Esophagus squamous epithelium (tissue), 5 donors: Measurements from ENCODE around the gene ZNF761. TPM values are rescaled to one million over a fixed set of nuclear protein-coding genes. Genes with fewer than 3 reads are reported as not detected.
A peak's percentile ranks its signal among the peaks of the same experiment; 100 is the strongest.
"Not testable (repeated sequence)": the region's sequence is repeated elsewhere in the genome, so short reads cannot be mapped to it uniquely, and the experiment has no call there.

Experiments used
- DNase-seq: peaks from one replicate; lab custom pipeline; 2025; lab: John Stamatoyannopoulos, UW
- H3K27ac ChIP-seq, 4 donors: fragments of 200-600 bp; sonication (generic); one replicate each; pipeline ENCODE4 v1.5.1; 2016 to 2019; ENCODE audit warnings: mild to moderate bottlenecking in 1 of 4
- H3K27me3 ChIP-seq, 4 donors: fragments of 200-600 bp; sonication (generic); 1 replicate in 3 of 4; 2 replicates in 1 of 4; pipeline versions ENCODE4 v1.5.1 to v1.6.0; 2017 to 2021; ENCODE audit warnings: antibody characterized with exemption in 1 of 4
- H3K36me3 ChIP-seq, 3 donors: fragments of 200-600 bp; sonication (generic); one replicate each; pipeline ENCODE4 v1.5.1; 2016 to 2019
- H3K4me1 ChIP-seq, 3 donors: fragments of 200-600 bp; sonication (generic); one replicate each; pipeline ENCODE4 v1.5.1; 2017 to 2019
- H3K4me3 ChIP-seq, 4 donors: fragments of 200-600 bp; sonication (generic); 1 replicate in 3 of 4; 2 replicates in 1 of 4; pipeline ENCODE4 v1.5.1; 2016 to 2019; ENCODE audit warnings: mild to moderate bottlenecking in 2 of 4, moderate library complexity in 1 of 4
- H3K9me3 ChIP-seq, 3 donors: fragments of 200-600 bp; sonication (generic); one replicate each; pipeline ENCODE4 v1.5.1; 2016 to 2019
- POLR2A ChIP-seq, 4 donors: fragments of 450-650 bp; IDR thresholded peaks; one replicate each; pipeline ENCODE4 v1.6.1; 2017; ENCODE audit warnings: antibody characterized with exemption in 4 of 4, mild to moderate bottlenecking in 4 of 4, moderate library complexity in 3 of 4
- WGBS, 2 donors: methylation state at CpG; one replicate each; pipeline ENCODE4 v1.1.5; 2018; 5-methylcytosine and 5-hydroxymethylcytosine counted together
- intact Hi-C: fragments of 100-400 bp; cut with DNase I; formaldehyde crosslinking; loops from one replicate; pipeline ENCODE4 v1.15.0; 2022
- total RNA-seq, 4 donors: library from RNA; depleted of rRNA; stranded (reverse); fragments of >200 nt; gene quantifications; one replicate each; pipeline ENCODE4 v1.1.0, GENCODE V29; 2016
- TF ChIP-seq, protein P1 (sequence below), 6 experiments: fragments of 450-650 bp in 4 of 6; fragments of 200-600 bp in 2 of 6; sonication (generic) in 2 of 6; IDR thresholded peaks; one replicate each; pipeline ENCODE4 v1.5.1; 2016 to 2019; ENCODE audit warnings: antibody characterized with exemption in 6 of 6, mild to moderate bottlenecking in 4 of 6, moderate library complexity in 4 of 6
- donor health status: DM: yes; HTN: yes; CAD: no.

Gene ZNF761
- total RNA-seq, 4 donors from 2014 or later = 3.2 to 11.8 (median 5.0) TPM

- H3K9me3 ChIP-seq = peaks cover 0 to 84% (median 54%) of the 10 kb centered on the region in 3 donors
- intact Hi-C loops = no loop called here
- peaks cover 11 to 45% (median 13%) of the 10 kb centered on the region in 3 donors for H3K36me3 ChIP-seq
- no peak overlapping the region for H3K27ac ChIP-seq
- H3K27me3 ChIP-seq = no peaks in the 10 kb centered on the region
- no peak for DNase-seq
- H3K4me3 ChIP-seq = no peak overlapping the region
- H3K4me1 ChIP-seq = no peaks in the 10 kb centered on the region
- 80 to 84% methylated on average over 7 of the region's 7 CpGs for WGBS, 2 donors
- TF ChIP-seq, protein P1, sequence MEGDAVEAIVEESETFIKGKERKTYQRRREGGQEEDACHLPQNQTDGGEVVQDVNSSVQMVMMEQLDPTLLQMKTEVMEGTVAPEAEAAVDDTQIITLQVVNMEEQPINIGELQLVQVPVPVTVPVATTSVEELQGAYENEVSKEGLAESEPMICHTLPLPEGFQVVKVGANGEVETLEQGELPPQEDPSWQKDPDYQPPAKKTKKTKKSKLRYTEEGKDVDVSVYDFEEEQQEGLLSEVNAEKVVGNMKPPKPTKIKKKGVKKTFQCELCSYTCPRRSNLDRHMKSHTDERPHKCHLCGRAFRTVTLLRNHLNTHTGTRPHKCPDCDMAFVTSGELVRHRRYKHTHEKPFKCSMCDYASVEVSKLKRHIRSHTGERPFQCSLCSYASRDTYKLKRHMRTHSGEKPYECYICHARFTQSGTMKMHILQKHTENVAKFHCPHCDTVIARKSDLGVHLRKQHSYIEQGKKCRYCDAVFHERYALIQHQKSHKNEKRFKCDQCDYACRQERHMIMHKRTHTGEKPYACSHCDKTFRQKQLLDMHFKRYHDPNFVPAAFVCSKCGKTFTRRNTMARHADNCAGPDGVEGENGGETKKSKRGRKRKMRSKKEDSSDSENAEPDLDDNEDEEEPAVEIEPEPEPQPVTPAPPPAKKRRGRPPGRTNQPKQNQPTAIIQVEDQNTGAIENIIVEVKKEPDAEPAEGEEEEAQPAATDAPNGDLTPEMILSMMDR (IDR thresholded peaks at IDR 0.05) = no peak
- no peak for TF ChIP-seq POLR2A (IDR thresholded peaks at IDR 0.05)
Measured at GRCh38 chr19:53409505-53410204, 22.1 kb upstream of the ZNF761 start.

DNA sequence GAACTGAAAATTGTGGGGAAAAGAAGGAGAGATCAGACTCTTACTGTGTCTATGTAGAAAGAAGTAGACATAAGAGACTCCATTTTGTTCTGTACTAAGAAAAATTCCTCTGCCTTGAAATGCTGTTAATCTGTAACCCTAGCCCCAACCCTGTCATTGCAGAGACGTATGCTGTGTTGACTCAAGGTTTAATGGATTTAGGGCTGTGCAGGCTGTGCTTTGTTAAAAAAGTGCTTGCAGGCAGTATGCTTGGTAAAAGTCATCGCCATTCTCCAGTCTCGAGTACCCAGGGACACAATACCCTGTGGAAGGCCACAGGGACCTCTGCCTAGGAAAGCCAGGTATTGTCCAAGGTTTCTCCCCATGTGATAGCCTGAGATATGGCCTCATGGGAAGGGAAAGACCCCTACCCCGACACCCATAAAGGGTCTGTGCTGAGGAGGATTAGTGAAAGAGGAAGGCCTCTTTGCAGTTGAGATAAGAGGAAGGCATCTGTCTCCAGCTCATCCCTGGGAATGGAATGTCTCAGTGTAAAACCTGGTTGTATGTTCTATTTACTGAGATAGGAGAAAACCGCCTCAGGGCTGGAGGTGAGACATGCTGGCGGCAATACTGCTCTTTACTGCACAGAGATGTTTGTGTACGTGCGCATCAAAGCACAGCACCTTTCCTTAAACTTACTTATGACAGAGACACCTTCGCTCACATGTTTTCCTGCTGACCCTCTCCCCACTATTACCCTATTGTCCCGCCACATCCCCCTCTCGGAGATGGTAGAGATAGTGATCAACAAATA, 11.1 kb upstream of the ZNF761 start:
- H3K9me3 ChIP-seq = peaks cover 0 to 30% (median 13%) of the 10 kb centered on the region in 3 donors
- H3K4me1 ChIP-seq, H3K36me3 ChIP-seq, H3K4me3 ChIP-seq, intact Hi-C loops, H3K27ac ChIP-seq, H3K27me3 ChIP-seq, DNase-seq: not testable (repeated sequence)
- whole genome bisulfite sequencing, 2 donors = 58 to 59% methylated on average over 9 to 10 of the region's 11 CpGs

GRCh38 chr19:53422551-53422950, 9.2 kb upstream of the ZNF761 start:
- 81 to 83% methylated on average over 5 of the region's 5 CpGs for WGBS, 2 donors
- no peak for DNase-seq
- no peak overlapping the region for H3K27ac ChIP-seq
- H3K27me3 ChIP-seq = no peaks in the 10 kb centered on the region
- no peak overlapping the region for H3K4me3 ChIP-seq
- H3K36me3 ChIP-seq = no peaks in the 10 kb centered on the region
- peaks cover 0 to 17% (median 7%) of the 10 kb centered on the region in 3 donors for H3K9me3 ChIP-seq
- peaks cover 0 to 9% (median 0%) of the 10 kb centered on the region in 3 donors for H3K4me1 ChIP-seq
- TF ChIP-seq POLR2A (IDR thresholded peaks at IDR 0.05) = no peak
- TF ChIP-seq, protein P1 (IDR thresholded peaks at IDR 0.05) = no peak
- intact Hi-C loops = no loop called here

- H3K9me3 ChIP-seq = peaks cover 0 to 11% (median 4%) of the 10 kb centered on the region in 3 donors
- H3K4me1 ChIP-seq, DNase-seq, H3K27me3 ChIP-seq, H3K27ac ChIP-seq, intact Hi-C loops, H3K36me3 ChIP-seq, H3K4me3 ChIP-seq: not testable (repeated sequence)
- WGBS, 2 donors = 17% methylated on average over 1 of the region's 13 CpGs; no CpG with 5 or more reads in 1 of the 2 donors
Measured at GRCh38 chr19:53423074-53423473, 8.7 kb upstream of the ZNF761 start.

GRCh38 chr19:53423680-53424079, 8.1 kb upstream of the ZNF761 start:
- intact Hi-C loops, H3K27me3 ChIP-seq, H3K36me3 ChIP-seq, H3K4me3 ChIP-seq, H3K4me1 ChIP-seq, DNase-seq, H3K9me3 ChIP-seq, H3K27ac ChIP-seq: not testable (repeated sequence)
- 55 to 71% methylated on average over 6 of the region's 8 CpGs for WGBS, 2 donors

- intact Hi-C loops = no loop called here
- TF ChIP-seq, protein P1 (IDR thresholded peaks at IDR 0.05) = peak in 5 of 6 experiments; percentile 55 to 72 (median 59)
- TF ChIP-seq POLR2A (IDR thresholded peaks at IDR 0.05) = no peak
- 32 to 36% methylated on average over 6 to 9 of the region's 9 CpGs for WGBS, 2 donors
Measured at GRCh38 chr19:53424968-53425597, 6.7 kb upstream of the ZNF761 start.

More at GRCh38 chr19:53424968-53425597, 6.7 kb upstream of the ZNF761 start:
- Histone ChIP-seq H3K4me3 (no peak overlapping the region), H3K27me3 (no peaks in the 10 kb centered on the region), H3K27ac (no peak overlapping the region), H3K36me3 (no peaks in the 10 kb centered on the region), H3K4me1 (peaks cover 0 to 9% (median 0%) of the 10 kb centered on the region in 3 donors), H3K9me3 (no peaks in the 10 kb centered on the region)
- DNase-seq = no peak
